Gastroesophageal sphincter (tissue), 3 donors: ENCODE results near the gene DCLK1.

Source experiments
- CTCF ChIP-seq, 4 experiments: fragments of 200-600 bp in 2 of 4; fragments of 450-650 bp in 2 of 4; sonication (generic) in 1 of 4; IDR thresholded peaks; one replicate each; pipeline ENCODE4 v1.5.1; 2017 to 2019; ENCODE audit warnings: antibody characterized with exemption in 4 of 4, mild to moderate bottlenecking in 2 of 4, moderate library complexity in 2 of 4
- EP300 ChIP-seq: sonication (generic); formaldehyde crosslinking; IDR thresholded peaks from one replicate; pipeline ENCODE4 v1.6.1; 2017; ENCODE audit warnings: antibody characterized with exemption, mild to moderate bottlenecking
- POLR2A ChIP-seq, 2 donors: fragments of 450-650 bp; IDR thresholded peaks; one replicate each; pipeline ENCODE4 v1.6.1; 2017; ENCODE audit warnings: antibody characterized with exemption in 2 of 2, mild to moderate bottlenecking in 2 of 2, moderate library complexity in 1 of 2
- POLR2AphosphoS5 ChIP-seq: sonication (generic); formaldehyde crosslinking; IDR thresholded peaks from one replicate; pipeline ENCODE4 v1.6.1; 2017; ENCODE audit warnings: antibody characterized with exemption

- no peak for TF ChIP-seq POLR2A (IDR thresholded peaks at IDR 0.05)
- no peak for TF ChIP-seq CTCF (IDR thresholded peaks at IDR 0.05)
- TF ChIP-seq POLR2AphosphoS5: no peak
- no peak for TF ChIP-seq EP300
Observed at GRCh38 chr13:35879111-35879510, 252.1 kb downstream of the DCLK1 start.
